Fibroblast of pulmonary artery (primary cell): Measurements from ENCODE around the gene MMP26.
A peak's percentile ranks its signal among the peaks of the same experiment; 100 is the strongest.

ENCODE experiments used
- DNase-seq: peaks from one replicate; pipeline ENCODE4 v3.0.0-alpha.2; 2010; ENCODE audit warnings: low read depth
- H3K4me3 ChIP-seq: replicated peaks from 2 replicates; pipeline ENCODE4 v1.5.1; 2011; ENCODE audit warnings: low read depth, mild to moderate bottlenecking, control low read depth, low read length, moderate library complexity
- TF ChIP-seq, protein P1 (sequence below): IDR thresholded peaks from 2 replicates; pipeline ENCODE4 v1.5.1; 2011; ENCODE audit warnings: mild to moderate bottlenecking, control low read depth, low read length, inconsistent platforms; ENCODE audit errors: missing control alignments

MMP26 gene

DNA sequence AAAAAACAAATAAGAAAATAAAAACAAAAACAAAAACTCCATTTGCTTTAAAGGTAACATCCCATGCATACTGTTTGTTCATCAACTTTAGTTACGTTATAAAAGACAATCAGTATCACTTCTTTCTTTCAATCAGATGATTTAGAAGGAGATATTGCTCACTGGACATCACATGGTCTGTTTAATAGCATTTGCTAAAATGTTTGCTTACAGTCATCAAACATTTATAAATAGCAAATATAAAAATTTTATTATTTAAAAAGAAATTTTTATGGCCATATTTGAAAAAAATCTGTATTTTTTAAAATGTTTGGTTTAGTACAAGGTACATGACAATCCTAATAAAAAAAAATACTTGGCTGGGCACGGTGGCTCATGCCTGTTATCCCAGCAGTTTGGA is 22.6 kb downstream of the MMP26 start:
- TF ChIP-seq, protein P1, sequence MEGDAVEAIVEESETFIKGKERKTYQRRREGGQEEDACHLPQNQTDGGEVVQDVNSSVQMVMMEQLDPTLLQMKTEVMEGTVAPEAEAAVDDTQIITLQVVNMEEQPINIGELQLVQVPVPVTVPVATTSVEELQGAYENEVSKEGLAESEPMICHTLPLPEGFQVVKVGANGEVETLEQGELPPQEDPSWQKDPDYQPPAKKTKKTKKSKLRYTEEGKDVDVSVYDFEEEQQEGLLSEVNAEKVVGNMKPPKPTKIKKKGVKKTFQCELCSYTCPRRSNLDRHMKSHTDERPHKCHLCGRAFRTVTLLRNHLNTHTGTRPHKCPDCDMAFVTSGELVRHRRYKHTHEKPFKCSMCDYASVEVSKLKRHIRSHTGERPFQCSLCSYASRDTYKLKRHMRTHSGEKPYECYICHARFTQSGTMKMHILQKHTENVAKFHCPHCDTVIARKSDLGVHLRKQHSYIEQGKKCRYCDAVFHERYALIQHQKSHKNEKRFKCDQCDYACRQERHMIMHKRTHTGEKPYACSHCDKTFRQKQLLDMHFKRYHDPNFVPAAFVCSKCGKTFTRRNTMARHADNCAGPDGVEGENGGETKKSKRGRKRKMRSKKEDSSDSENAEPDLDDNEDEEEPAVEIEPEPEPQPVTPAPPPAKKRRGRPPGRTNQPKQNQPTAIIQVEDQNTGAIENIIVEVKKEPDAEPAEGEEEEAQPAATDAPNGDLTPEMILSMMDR, result no peak
- DNase-seq, result no peak
- no peak overlapping the region for H3K4me3 ChIP-seq

DNA sequence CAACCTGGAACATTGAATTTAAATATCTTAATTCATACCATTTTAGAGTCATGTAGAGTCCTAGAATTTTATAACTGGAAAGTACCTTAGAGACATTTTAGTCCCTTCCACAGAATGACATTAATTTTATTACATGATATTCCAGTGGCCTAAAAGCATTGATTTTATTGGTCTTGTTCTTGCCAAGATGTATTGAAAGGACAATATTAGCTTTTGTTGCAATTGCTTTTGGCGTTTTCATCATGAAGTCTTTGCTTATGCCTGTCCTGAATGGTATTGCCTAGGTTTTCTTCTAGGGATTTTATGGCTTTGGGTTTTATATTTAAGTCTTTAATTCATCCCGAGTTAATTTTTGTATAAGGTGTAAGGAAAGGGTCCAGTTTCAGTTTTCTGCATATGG is 36.2 kb downstream of the MMP26 start:
- TF ChIP-seq, protein P1, result no peak
- no peak for DNase-seq

DNA sequence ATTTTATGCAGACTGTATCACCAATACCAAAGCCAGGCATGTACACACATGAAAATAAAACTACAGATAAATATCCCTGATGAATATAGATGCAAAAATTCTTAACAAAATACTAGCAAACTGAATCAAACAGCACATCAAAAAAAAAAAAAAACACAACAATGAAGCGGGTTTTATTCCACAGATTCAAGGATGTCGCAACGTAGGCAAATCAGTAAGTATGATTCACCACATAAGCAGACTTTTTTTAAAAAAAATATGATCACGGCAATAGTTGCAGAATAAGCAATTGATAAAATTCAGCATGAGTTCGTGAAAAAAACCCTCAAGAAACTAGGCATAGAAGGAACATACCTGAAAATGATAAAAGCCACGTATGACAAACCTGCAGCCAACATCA is 43.9 kb downstream of the MMP26 start:
- TF ChIP-seq, protein P1, result no peak
- H3K4me3 ChIP-seq, result no peak overlapping the region
- peak; percentile 0 for DNase-seq

More for the DNA sequence above, 36.2 kb downstream of the MMP26 start:
- H3K4me3 ChIP-seq, result no peak overlapping the region

DNA sequence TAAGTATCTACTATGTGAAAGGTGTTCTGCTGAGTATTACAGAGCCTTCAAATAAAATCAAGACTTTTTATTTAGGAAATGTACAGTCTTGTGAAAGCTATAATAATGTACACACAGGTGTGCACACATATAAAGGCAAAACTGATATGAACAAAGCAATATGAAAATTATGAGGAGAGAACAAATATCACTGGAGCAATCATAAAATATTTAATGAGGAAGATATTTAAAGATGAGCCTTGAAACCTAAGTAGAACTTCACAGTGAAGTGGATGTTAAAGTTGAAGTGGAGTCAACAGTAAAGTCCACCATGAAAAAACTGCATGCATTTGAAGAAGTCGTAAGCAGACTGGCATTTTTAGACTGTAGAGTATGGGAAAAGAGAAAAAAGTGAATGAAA is 46.6 kb downstream of the MMP26 start:
- DNase-seq, result no peak
- TF ChIP-seq, protein P1, result no peak
- H3K4me3 ChIP-seq, result no peak overlapping the region
